Body of pancreas (tissue), 4 donors: ENCODE measurements around the gene PPIE. TPM values are rescaled to one million over a fixed set of nuclear protein-coding genes. Genes with fewer than 3 reads are reported as not detected.
"Not testable (repeated sequence)": the region's sequence is repeated elsewhere in the genome, so short reads cannot be mapped to it uniquely, and the experiment has no call there.

Source experiments
- ATAC-seq: fragments of 150-250 bp; one replicate; pipeline ENCODE4 v1.9.1; 2016
- DNase-seq, 4 donors: peaks; one replicate each; pipeline ENCODE4 v3.0.0-alpha.2; 2019
- H3K27ac ChIP-seq, 4 donors: fragments of 200-600 bp; sonication (generic); 1 replicate in 3 of 4; 2 replicates in 1 of 4; pipeline versions ENCODE4 v1.5.1 to v1.6.1; 2016 to 2019; ENCODE audit warnings: mild to moderate bottlenecking in 1 of 4, mixed read lengths in 1 of 4, moderate library complexity in 1 of 4
- H3K27me3 ChIP-seq, 2 donors: fragments of 200-600 bp; sonication (generic); one replicate each; pipeline ENCODE4 v1.6.0; 2016; ENCODE audit warnings: mild to moderate bottlenecking in 1 of 2
- H3K36me3 ChIP-seq, 2 donors: fragments of 200-600 bp; sonication (generic); replicated peaks in 1 of 2; 2 replicates each; pipeline ENCODE4 v1.5.1; 2016; ENCODE audit warnings: low read depth in 2 of 2; ENCODE audit not compliant: insufficient read depth in 1 of 2
- H3K4me1 ChIP-seq: fragments of 200-600 bp; sonication (generic); one replicate; pipeline ENCODE4 v1.6.0; 2016
- H3K4me3 ChIP-seq, 2 donors: fragments of 200-600 bp; sonication (generic); 1 replicate in 1 of 2; 2 replicates in 1 of 2; pipeline ENCODE4 v1.5.1; 2016 to 2019
- H3K9me3 ChIP-seq, 3 donors: fragments of 200-600 bp; sonication (generic); 1 replicate in 2 of 3; 2 replicates in 1 of 3; pipeline ENCODE4 v1.5.1; 2016
- POLR2A ChIP-seq, 3 donors: fragments of 450-650 bp; IDR thresholded peaks; one replicate each; pipeline ENCODE4 v1.6.1; 2016; ENCODE audit warnings: antibody characterized with exemption in 3 of 3, mild to moderate bottlenecking in 2 of 3
- WGBS, 2 donors: methylation state at CpG; one replicate each; pipeline ENCODE4 v1.1.5; 2017; 5-methylcytosine and 5-hydroxymethylcytosine counted together
- intact Hi-C: fragments of 100-400 bp; cut with DNase I; formaldehyde crosslinking; loops from one replicate; pipeline ENCODE4 v1.15.1; 2023
- total RNA-seq, 2 donors: library from RNA; depleted of rRNA; stranded (reverse); fragments of >200 nt; gene quantifications; one replicate each; pipeline ENCODE4 v1.1.0, GENCODE V29; 2016
- TF ChIP-seq, protein P1 (sequence below), 7 experiments: fragments of 450-650 bp in 4 of 7; fragments of 200-600 bp in 3 of 7; sonication (generic) in 3 of 7; IDR thresholded peaks; one replicate each; pipeline ENCODE4 v1.5.1; 2016 to 2019; ENCODE audit warnings: antibody characterized with exemption in 7 of 7

Gene PPIE
- total RNA-seq, 2 donors from 2014 or later, result 25.9 to 33.6 TPM

DNA sequence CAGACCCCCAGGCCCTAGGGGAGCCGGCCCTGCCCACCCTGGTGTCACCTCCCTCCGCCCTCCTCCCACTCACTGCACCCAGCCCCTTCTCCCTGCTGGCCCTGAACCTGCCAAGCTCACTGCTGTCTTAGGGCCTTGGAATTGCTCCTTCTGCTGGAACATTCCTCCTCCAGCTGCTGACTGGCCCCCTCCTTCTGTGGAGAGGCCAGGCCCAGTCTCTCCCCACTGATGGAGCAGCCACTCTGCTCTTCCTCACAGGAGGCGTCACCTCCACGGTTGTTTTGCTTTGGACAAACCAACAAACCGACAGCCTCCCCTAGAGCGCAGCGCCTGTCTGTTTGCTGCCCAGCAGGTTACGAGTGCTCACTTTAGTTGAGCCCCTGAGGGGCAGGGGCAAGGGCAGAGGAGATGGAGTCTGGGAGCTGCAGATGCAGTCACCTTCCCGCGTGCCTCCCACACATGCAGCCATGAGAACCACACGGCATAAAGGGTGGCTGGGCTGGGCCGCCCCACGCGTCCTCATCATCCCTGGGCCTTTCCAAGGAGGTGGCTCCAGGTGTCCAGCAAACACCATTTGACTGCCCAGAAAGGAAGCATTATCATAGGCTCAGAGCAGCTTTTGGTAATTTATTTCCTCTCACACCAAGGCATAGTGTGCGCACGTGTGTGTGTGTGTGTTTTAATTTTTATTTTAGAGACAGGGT, 23.0 kb downstream of the PPIE start:
- Histone ChIP-seq H3K4me1 (no peaks in the 10 kb centered on the region), H3K27ac (no peak overlapping the region), H3K4me3 (no peak overlapping the region), H3K27me3 (no peaks in the 10 kb centered on the region), H3K9me3 (no peaks in the 10 kb centered on the region), H3K36me3 (peaks cover 0 to 1% of the 10 kb centered on the region in 2 donors)
- 82 to 88% methylated on average over 6 to 16 of the region's 16 CpGs for WGBS, 2 donors
- no peak for TF ChIP-seq POLR2A (IDR thresholded peaks at IDR 0.05)
- TF ChIP-seq, protein P1, sequence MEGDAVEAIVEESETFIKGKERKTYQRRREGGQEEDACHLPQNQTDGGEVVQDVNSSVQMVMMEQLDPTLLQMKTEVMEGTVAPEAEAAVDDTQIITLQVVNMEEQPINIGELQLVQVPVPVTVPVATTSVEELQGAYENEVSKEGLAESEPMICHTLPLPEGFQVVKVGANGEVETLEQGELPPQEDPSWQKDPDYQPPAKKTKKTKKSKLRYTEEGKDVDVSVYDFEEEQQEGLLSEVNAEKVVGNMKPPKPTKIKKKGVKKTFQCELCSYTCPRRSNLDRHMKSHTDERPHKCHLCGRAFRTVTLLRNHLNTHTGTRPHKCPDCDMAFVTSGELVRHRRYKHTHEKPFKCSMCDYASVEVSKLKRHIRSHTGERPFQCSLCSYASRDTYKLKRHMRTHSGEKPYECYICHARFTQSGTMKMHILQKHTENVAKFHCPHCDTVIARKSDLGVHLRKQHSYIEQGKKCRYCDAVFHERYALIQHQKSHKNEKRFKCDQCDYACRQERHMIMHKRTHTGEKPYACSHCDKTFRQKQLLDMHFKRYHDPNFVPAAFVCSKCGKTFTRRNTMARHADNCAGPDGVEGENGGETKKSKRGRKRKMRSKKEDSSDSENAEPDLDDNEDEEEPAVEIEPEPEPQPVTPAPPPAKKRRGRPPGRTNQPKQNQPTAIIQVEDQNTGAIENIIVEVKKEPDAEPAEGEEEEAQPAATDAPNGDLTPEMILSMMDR (IDR thresholded peaks at IDR 0.05), result no peak
- intact Hi-C loops, result no loop called here
- DNase-seq (no peak), ATAC-seq (no peak)

GRCh38 chr1:39762550-39763540, 24.2 kb downstream of the PPIE start:
- intact Hi-C loops, result no loop called here

GRCh38 chr1:39763619-39764374, 25.1 kb downstream of the PPIE start:
- ATAC-seq, H3K36me3 ChIP-seq, DNase-seq, H3K9me3 ChIP-seq, H3K4me3 ChIP-seq, H3K27ac ChIP-seq, intact Hi-C loops, H3K4me1 ChIP-seq, H3K27me3 ChIP-seq: not testable (repeated sequence)
- WGBS, 2 donors, result 90 to 93% methylated on average over 9 to 15 of the region's 18 CpGs

More at GRCh38 chr1:39762550-39763540, 24.2 kb downstream of the PPIE start:
- TF ChIP-seq, protein P1 (IDR thresholded peaks at IDR 0.05), result no peak
- TF ChIP-seq POLR2A (IDR thresholded peaks at IDR 0.05), result no peak
- WGBS, 2 donors, result 90 to 91% methylated on average over 16 to 28 of the region's 30 CpGs
- no peaks in the 10 kb centered on the region for H3K9me3 ChIP-seq
- no peaks in the 10 kb centered on the region for H3K27me3 ChIP-seq
- H3K4me3 ChIP-seq, result no peak overlapping the region
- no peak for ATAC-seq
- no peak for DNase-seq
- no peaks in the 10 kb centered on the region for H3K4me1 ChIP-seq
- H3K36me3 ChIP-seq, result peaks cover 0 to 1% of the 10 kb centered on the region in 2 donors
- H3K27ac ChIP-seq, result no peak overlapping the region

GRCh38 chr1:39764512-39764911, 25.8 kb downstream of the PPIE start:
- DNase-seq, ATAC-seq, H3K36me3 ChIP-seq, H3K27me3 ChIP-seq, H3K9me3 ChIP-seq, H3K4me3 ChIP-seq, intact Hi-C loops, H3K4me1 ChIP-seq, H3K27ac ChIP-seq: not testable (repeated sequence)
- WGBS, 2 donors, result 87% methylated on average over 10 of the region's 19 CpGs; no CpG with 5 or more reads in 1 of the 2 donors

GRCh38 chr1:39766466-39766865, 27.8 kb downstream of the PPIE start:
- peak; percentile 49 for ATAC-seq
- DNase-seq, H3K4me3 ChIP-seq, intact Hi-C loops, H3K4me1 ChIP-seq, H3K27me3 ChIP-seq, H3K27ac ChIP-seq, H3K36me3 ChIP-seq, H3K9me3 ChIP-seq: not testable (repeated sequence)
- 28% methylated on average over 3 of the region's 5 CpGs; no CpG with 5 or more reads in 1 of the 2 donors for WGBS, 2 donors

GRCh38 chr1:39769502-39769901, 30.8 kb downstream of the PPIE start:
- H3K9me3 ChIP-seq, H3K36me3 ChIP-seq, H3K4me3 ChIP-seq, H3K4me1 ChIP-seq, DNase-seq, H3K27ac ChIP-seq, ATAC-seq, intact Hi-C loops, H3K27me3 ChIP-seq: not testable (repeated sequence)
- WGBS, 2 donors, result 85 to 87% methylated on average over 9 to 10 of the region's 19 CpGs

DNA sequence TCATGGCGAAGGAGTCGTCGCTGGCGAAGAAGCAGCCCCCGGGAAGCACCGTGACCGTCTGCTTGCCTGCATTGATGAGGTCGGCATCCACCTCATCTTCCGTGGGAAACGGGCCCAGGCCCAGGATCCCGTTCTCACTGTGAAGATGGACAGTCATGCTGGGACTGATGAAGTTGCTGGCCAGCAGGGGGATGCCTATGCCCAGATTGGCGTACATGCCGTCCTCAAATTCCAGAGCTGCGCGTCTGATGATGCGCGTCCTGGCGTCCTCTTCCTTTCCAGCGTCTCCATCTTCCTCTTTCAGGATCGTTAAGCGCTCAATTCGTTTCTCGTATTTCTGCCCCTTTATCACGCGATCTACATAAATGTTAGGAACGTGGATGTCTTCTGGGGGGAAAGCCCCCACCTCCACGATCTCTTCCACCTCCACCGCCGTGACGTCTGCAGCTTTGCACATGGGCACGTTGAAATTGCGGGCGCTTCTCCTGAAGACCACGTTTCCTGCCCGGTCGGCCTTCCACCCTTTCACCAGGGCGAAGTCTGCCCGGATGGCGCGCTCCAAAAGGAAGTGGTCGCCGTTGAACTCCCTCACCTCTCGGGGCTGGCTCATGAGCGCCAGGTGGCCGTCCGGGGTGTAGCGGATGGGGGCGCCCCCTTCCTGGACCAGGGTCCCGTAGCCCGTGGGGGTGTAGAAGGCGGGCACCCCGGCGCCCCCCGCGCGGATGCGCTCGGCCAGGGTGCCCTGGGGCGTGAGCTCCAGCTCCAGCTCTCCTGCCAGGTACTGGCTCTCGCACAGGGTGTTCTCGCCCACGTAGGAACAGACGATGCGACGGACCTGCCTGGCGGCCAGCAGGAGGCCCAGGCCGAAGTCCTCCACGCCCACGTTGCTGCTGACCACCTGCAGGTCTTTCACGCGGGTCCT, 31.7 kb downstream of the PPIE start:
- H3K9me3 ChIP-seq, H3K4me1 ChIP-seq, H3K27ac ChIP-seq, H3K4me3 ChIP-seq, DNase-seq, H3K36me3 ChIP-seq, H3K27me3 ChIP-seq, intact Hi-C loops, ATAC-seq: not testable (repeated sequence)
- 42 to 70% methylated on average over 11 to 20 of the region's 71 CpGs for WGBS, 2 donors

GRCh38 chr1:39771022-39771532, 32.4 kb downstream of the PPIE start, which contains the start of gene OXCT2:
TSS of gene OXCT2 (minus strand) at chr1:39771348. CDS start at chr1:39771255, 93 bp downstream.
- DNase-seq, intact Hi-C loops, H3K4me3 ChIP-seq, ATAC-seq, H3K27ac ChIP-seq, H3K27me3 ChIP-seq, H3K9me3 ChIP-seq, H3K4me1 ChIP-seq, H3K36me3 ChIP-seq: not testable (repeated sequence)
- whole genome bisulfite sequencing, 2 donors, result 30% methylated on average over 4 of the region's 57 CpGs; no CpG with 5 or more reads in 1 of the 2 donors
